DMS79 treated with DMSO at 0.1 percent for 48 hours (cell line): Measurements from ENCODE around the gene CNTNAP2.

Source experiments
- DNase-seq: peaks from one replicate; lab custom pipeline; 2025; lab: John Stamatoyannopoulos, UW

CNTNAP2 gene

DNA sequence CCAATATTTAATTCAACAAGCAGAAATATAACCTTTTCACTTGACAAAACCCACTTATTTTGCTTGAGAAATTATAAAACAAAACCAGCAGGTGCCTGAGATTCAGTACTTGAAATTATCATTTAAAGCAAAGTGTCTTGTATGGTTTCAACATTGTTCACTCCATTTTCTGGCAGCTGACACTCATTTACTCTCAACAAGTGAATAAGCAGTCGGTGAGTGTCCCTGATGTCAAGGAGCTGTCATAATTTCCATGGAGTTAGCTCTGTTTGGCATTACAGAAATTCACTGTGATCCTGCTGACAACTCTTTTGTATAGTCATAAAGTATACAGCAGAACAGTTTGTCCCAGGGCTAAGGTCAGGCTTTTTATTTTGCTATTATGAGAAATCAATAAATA lies 490.0 kb downstream of the CNTNAP2 start:
- DNase-seq: no peak

DNA sequence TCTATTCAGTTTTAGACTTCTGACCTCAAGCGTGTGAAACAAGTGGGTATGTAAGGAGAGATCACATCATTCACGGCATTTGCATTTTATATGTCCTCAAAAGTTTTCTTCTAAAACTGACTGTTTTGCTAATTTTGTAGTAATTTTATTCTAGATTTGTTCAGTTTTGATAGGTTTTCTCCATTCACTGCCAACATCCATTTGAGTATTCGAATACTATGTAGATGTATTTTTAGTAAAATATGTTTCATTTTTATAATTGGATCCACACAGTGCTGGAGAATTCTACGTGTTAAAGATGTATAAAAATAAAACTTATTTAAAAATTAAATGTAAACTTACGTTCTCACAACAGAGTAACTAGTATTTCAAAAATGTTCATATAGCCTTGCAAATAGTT lies 503.0 kb downstream of the CNTNAP2 start:
- DNase-seq: no peak

DNA sequence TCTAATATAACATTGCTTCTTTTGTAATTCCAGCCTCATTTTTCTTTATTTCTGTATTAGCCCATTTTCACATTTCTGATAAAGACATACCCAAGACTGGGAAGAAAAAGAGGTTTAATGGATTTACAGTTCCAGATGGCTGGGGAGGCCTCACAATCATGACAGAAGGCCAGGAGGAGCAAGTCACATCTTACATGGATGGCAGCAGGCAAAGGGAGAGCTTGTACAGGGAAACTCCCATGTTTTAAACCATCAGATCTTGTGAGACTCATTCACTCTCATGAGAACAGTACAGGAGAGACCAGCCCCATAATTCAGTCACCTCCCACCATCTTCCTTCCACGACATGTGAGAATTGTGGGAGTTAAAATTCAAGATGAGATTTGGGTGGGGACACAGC lies 510.3 kb downstream of the CNTNAP2 start:
- no peak for DNase-seq

DNA sequence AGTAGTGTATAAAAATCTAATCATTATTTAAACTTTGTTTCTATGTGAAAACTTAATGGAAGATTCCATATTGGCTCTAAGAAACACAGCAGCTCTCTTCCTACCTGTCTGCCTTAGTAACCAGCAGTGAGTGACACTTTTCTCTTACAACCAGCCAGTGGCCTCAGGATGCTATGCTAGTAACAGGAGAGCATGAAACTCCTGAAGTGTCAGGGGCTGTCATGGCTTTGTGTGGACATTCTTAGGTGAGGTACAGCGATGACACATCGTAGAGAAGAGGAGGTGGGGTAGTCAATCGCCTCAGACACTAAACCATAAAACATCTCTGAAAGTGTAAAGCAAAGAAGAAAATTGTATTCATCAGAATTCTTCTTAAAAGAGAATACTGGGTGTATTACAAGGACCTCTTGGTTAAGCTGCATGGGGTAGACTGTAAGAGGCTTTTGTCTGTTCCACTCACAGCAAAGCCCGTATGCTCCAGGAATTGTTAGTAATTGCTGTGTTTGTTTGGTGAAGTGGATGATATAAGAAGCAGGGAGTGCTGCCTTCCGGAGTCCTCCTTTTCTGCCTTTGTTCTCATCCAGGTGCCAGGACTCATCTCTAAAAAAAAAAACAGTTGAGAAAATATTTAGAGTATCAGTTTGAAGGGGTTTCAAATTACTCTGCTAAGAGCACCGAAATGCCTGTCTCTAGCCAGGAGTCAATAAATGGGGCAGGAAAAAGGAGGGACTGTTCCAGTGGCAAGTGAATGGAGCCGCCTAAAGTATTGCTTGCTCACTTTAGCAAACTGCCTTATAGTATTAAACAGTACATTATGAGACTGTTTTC lies 518.8 kb downstream of the CNTNAP2 start:
- DNase-seq: peak; percentile 63

DNA sequence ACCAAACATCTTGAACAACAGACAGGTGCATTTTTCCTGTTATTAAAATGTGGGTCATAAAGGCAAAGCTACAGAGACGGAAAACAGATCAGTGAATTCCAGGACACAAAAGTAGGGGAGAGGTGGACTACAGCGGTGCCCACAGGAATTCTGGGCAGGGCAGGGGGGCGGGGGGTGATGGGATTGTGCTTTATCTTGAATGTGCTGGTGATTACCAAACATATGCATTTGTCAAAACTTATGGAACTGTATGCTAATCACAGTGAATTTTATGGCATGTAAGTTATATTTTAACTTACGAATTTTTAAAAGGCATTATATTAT lies 519.4 kb downstream of the CNTNAP2 start:
- DNase-seq: no peak

DNA sequence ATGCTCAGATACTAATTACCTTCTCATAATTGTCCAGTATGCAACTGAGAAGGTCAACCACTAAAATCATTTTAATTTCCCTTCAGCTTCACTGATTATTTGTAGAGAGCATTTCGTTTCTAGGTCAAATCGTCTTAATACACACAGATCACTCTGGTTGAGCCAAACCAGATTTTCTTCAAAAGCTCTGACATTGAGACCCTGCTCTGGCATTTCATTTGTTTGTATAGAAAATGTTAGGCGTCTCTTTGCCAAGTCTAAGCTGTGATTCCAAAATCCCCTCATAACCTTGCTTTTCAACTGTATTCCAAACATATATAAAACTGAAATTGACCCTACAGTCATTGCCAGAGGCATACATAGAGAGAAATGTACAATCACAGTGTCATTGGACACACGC lies 520.0 kb downstream of the CNTNAP2 start:
- no peak for DNase-seq

DNA sequence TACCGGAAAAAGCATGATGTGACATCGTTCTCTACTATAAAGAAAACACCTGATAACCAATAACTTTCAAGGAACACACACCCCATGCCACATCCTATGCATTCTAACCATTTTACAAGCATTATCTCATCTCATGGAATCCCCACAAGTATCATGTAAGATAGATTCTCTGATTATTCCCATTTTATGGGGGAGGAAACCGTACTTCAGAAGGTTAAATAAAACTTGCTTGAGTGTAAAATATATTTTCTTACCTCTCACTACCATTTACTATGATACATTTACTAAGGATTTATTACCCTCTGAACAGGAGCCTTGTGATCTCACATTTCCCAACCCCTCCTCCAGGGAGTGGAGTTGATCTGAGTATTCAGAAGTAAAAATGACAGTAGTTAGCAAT lies 522.7 kb downstream of the CNTNAP2 start:
- no peak for DNase-seq

DNA sequence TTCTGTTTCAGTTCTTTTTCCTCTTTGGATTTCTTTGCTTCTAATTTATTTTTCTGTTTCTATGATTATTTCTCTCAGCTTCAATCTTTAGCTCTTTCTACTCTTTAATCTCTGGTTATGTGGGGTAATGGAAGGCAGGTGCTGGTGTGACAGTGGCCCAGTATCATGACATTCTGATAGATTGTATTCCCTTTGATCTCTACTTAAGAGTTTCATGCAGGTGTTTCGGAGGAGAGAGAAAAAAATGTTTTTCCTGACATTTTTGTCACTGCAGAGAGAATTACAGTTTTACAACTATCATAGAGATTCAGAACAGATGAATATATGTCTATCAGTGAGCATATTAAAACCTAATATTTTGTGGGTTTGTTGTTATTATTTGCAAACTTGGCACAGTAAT lies 524.9 kb downstream of the CNTNAP2 start:
- no peak for DNase-seq

DNA sequence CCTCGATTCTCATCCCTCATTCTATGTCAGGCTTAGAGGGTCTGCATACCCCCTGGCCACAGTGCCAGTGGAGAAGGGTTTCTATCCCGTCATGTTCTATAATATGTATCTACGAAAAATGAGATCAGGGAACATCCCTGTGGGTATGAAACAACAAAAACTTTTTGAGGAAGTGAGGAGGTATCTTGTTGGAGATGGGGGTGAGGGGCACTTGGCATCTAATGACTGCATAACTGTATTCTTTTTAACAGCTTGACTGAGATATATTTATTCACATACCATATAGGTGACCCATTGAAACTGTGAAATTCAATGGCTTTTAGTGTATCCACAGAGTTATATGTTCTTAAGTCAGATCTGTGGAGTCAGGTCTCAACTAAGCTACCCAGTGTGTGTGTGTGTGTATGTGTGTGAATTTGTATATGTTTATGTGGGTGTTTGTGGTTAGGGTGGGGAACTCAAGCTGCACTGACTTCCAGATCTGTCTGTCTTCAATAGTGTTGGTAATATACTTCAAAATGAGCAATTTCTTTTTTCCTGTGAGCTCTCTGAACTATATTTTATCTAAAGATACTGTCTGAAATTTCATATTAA lies 528.9 kb downstream of the CNTNAP2 start:
- no peak for DNase-seq

DNA sequence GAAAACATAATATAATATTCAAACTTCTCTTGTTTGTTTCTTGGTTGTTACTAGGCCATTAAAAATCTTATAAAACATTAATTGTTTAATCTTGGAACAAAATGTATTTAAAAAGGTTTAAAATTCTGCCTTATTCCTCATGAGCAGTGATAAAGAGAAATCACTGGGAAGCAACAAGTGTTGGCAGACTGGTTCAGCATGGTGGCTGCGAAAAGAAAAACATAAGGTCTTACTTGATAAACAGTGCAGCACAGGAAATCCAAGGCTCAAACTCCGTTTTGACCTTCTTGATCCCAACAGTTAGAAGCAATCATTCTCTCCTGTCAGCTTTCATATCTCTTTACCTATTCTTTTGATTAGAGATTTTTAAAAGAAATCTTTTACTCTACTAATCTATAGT lies 530.8 kb downstream of the CNTNAP2 start:
- no peak for DNase-seq

DNA sequence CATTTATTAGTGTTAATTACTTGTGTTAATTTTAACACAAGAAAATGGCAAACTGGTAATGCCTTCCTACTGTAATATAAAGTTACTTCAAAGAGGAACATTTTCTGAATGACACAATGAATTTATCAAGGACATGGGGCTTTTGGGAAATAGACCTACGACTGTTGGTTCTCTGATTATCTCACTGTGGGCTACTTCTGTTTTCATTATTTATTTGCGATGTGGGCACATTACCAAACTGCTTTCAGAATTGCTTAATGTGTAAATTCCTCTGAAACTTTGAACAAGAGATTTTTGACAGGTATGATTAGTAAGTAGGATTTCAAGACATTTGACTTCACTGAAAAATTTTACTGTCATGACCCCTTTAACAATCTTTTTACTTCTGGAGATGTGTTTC lies 535.6 kb downstream of the CNTNAP2 start:
- DNase-seq: no peak

DNA sequence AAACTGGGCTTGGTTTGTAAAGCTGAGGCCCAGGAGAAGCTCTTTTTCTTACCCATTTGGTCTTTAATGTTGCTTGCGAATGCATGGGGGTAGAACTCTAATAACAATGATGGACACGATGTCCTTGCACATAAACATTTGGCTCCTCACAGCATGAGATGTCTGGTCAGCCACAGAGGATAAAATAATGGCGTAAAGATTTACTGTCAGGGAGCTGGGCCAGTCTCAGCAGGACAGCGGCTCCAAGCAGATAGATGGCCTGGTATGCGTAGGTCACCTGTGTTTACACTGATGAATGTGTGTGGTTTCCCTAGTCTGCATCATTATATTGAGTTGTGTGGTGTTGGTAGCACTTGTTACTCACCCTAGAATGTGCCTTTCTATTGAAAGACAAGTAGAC lies 537.4 kb downstream of the CNTNAP2 start:
- no peak for DNase-seq

DNA sequence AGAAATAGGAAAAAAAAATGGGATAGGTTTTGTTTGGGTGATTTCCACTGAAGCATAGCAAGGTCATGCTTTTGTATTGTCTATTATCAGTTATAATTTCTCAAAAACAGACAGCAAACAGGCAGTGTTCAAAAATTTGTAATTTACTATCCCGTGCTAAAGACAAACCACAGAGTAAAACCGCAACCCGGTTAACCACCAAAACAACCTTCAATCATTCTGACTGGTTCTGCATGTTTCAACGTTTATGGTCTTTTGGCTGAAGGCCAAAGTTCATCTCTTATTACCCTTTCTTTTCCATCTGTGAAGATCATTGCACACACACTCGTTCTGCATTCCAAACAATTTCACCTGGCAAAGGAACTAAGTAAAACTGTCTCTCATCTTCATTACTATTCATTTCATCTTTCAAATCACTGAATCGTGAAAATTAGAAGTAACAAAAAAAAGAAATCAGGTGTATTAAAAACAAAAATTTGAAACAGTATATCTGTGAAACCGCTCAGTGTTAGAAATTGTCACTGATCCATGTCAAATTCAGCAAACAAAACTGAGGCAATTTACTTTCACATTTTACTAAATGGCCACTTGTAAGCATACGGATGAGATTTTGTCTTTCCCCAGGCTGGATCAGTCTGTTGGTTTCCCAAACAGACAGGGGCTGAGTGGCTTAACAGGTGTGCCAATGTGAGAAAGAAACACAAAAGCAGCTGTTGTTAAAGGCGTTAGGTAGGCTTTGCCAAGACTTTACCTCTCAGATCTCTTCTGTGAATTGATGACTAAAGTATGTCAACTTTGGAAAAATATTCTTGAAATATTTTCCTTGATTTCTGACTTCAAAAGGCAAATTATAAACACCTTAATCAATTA lies 539.6 kb downstream of the CNTNAP2 start:
- peak; percentile 92 for DNase-seq

DNA sequence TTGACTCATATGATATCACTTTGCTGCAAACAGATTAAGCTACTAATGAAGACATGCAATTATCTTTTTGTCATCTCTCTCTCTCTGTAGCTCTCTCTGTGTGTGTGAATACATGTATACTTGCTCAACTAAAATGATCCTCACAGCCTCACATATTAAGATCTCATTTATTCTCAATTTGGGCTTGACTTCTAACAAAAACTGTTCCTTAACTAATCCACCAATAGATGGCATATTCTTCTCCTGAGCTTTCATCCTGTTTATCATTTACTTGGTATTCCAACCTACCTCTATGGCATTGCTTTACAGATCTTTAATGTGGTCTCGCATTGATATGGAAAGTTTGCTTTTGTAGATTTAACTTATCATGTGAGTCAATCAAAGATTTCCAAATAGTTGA lies 540.4 kb downstream of the CNTNAP2 start:
- DNase-seq: no peak

DNA sequence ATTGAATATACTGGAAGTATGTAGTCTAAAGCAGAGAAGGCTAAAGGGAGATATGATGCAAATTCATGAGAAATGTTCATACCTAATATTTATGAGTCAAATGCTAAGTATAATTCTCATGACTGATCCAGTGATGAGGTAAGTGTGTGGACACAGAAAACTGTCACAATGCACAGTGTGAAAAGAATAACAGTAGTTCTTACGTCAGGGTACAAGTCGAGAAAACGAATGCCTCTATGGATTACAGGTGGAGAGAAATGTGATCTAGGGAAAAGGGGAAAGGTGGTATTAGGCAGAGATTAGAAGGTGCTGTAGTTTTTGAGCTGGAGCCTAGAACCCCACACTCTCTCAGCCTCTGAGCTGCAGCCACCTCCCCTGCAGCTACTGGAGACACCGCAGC lies 542.0 kb downstream of the CNTNAP2 start:
- DNase-seq: no peak

DNA sequence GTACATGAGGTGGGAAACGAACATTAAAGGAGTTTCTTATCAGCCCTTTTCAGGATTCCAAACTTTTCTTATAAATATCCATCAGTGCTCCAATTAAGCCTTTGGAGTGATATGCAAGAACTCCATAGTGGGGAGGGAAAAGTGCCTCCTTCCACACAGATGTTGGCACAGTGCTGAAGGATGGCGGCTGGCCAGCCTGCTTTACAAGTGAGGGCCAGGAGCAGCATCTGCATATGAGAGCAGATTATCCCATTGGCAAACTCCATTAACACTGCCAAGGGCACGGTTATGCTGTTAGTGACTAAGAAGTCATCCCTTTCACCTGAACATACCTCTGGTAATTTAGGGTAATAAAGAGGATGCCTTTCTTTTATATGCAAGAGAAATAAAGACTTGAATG lies 543.1 kb downstream of the CNTNAP2 start:
- DNase-seq: no peak

DNA sequence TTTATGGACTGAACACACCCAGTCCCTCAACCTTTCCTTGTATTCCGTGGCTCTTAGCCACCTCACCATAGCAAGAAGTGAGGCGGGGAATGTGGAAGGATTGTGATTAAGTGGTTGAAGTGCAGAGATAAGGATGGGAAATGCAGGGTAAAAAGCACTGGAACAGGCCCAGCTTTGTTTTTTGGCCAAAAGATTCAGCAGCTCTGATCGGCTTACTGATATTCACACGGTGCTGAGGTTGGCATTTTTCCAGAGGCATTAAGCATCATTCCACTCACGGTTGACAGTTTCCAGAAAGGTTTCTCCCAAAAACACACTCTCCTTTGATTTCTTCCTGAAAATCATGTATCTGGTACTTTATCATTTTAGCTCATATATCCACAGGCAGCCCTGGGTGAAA lies 544.2 kb downstream of the CNTNAP2 start:
- DNase-seq: peak; percentile 77

DNA sequence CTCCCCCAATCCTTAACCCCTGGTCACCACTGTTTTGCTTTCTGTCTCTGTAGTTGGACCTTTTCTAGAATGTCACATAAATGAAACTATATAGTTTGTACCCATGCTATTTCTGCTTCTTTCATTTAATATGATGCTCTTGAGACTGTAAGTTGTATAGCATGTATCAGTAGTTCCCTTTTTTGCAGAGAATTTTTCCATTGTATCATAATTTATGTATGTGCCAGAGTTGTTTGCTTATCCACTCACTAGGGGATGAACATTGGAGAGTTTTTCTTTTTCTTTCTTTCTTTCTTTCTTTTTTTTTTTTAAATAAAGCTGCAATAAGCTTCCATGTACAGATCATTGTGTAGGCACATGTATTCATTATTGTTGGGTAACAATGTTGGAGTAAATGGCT lies 544.8 kb downstream of the CNTNAP2 start:
- no peak for DNase-seq

DNA sequence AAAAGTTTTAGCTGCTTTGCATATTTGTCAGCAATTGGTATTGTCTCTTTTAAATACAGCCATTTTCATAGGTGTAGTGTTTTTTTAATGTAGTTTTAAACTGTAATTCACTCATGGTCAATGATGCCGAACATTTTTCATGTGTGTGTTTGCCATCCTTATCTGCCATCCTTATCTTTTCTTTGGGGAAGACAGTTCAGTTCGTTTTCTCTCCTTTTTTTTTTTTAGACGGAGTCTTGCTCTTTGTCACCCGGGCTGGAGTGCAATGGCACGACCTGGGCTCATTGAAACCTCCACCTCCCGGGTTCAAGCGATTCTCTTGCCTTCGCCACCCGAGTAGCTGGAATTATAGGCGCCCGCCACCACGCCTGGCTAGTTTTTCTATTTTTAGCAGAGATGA lies 545.3 kb downstream of the CNTNAP2 start:
- DNase-seq: no peak

DNA sequence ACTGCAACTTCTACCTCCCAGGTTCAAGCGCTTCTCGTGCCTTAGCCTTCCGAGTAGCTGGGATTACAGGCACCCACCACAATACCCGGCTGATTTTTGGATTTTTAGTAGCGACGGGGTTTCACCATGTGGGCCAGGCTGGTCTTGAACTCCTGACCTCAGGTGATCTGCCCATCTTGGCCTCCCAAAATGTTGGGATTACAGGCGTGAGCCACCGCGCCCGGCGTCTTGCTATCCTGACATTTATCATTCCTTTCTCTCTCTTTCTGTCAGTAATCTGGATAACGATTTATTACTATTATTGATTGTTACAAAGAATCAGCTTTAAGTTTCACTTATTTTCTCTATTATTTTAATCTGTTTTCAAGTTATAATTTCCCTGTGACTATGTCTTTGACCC lies 548.4 kb downstream of the CNTNAP2 start:
- DNase-seq: no peak

DNA sequence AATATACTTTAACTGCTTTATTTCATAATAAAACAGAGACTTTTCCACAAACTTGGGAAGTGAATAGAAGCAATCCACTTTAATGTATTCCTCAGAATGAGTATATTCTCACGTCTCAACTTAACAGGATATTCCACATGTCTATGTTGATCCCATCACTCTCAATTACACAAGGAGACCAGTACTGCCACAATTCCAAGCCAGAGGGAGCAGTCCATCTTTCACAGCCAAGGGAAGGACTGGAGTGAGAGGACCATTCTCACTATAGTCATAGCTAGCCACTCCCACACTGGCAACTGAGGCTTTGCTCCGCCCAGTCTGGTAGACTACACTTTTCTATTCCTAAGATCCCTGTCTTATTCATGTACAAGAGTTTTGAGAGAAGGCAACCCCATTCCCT lies 553.9 kb downstream of the CNTNAP2 start:
- DNase-seq: no peak

DNA sequence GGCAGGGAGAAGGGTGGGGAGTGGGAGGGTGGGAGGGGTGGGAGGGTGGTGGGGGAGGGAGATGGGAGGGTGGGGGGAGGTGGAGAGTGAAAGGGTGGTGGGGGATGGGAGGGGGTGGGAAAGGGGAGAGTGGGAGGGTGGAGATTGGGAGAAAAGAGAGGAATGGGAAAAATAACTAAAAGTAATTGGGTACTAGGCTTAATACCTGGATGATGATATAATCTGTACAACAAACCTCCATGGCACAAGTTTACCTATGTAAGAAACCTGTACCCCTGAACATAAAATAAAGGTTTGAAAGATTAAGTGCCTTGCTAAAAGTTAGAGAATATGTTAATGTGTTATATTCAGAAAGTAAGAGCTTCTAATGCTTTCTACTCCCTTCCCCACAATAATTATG lies 564.9 kb downstream of the CNTNAP2 start:
- no peak for DNase-seq

DNA sequence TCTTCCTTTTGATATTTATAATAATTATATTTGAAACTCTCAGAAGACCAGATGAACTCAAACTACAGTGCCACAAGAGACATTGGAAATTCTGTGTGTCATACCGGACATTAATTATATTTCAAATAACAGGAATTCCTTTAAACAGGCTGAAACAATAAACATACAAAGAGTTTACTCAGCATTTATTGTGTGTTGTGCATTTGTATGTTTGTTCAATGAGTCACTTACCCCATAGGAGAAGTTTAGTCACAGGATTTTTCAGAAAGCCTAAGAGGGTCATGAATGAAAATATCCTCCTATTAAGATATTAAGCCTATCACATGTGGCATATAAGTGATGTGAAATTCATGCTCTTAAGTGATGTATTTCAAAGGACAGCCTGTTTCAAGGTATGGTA lies 566.8 kb downstream of the CNTNAP2 start:
- DNase-seq: no peak
